Omental fat pad (tissue), 4 donors: Measurements from ENCODE around the gene OR6C1. TPM values are rescaled to one million over a fixed set of nuclear protein-coding genes. Genes with fewer than 3 reads are reported as not detected.
"Not testable (repeated sequence)": the region's sequence is repeated elsewhere in the genome, so short reads cannot be mapped to it uniquely, and the experiment has no call there.

Experiments
- ATAC-seq: fragments of 150-250 bp; one replicate; pipeline ENCODE4 v1.9.1; 2016; ENCODE audit warnings: mild to moderate bottlenecking, moderate library complexity; ENCODE audit not compliant: low FRiP score
- DNase-seq: peaks from one replicate; pipeline ENCODE4 v3.0.0-alpha.2; 2019; ENCODE audit warnings: low spot score
- CTCF ChIP-seq, 3 donors: fragments of 450-650 bp; IDR thresholded peaks; one replicate each; pipeline ENCODE4 v1.5.1; 2016 to 2017; ENCODE audit warnings: antibody characterized with exemption in 3 of 3, mild to moderate bottlenecking in 3 of 3, moderate library complexity in 2 of 3
- total RNA-seq, 4 donors: library from RNA; depleted of rRNA; stranded (reverse); fragments of >200 nt; gene quantifications; one replicate each; pipeline ENCODE4 v1.1.0, GENCODE V29; 2016

The OR6C1 gene
- total RNA-seq, 4 donors from 2014 or later: not detected

- DNase-seq (no peak), ATAC-seq (no peak)
- no peak for TF ChIP-seq CTCF (IDR thresholded peaks at IDR 0.05)
These were observed 21.9 kb downstream of the OR6C1 start for GRCh38 chr12:55336002-55336401.

- ATAC-seq, DNase-seq: not testable (repeated sequence)
These were observed 41.2 kb downstream of the OR6C1 start for GRCh38 chr12:55355338-55355737.

- no peak for DNase-seq
- ATAC-seq: no peak
- no peak for TF ChIP-seq CTCF (IDR thresholded peaks at IDR 0.05)
These were observed 48.5 kb downstream of the OR6C1 start, which contains the start of gene OR6C75 for GRCh38 chr12:55362675-55363074. TSS of gene OR6C75 (plus strand) at chr12:55362975. CDS start at chr12:55365111, 2,136 bp downstream.

- no peak for DNase-seq
- TF ChIP-seq CTCF (IDR thresholded peaks at IDR 0.05): no peak
- ATAC-seq: no peak
These were observed 50.9 kb downstream of the OR6C1 start for GRCh38 chr12:55365086-55365485.

Other genes starting within 250 kb of the OR6C1 start
- gene OR9K2, start 187.9 kb upstream of the OR6C1 start, total RNA-seq: not detected
- not detected for gene OR10A7, start 93.3 kb upstream of the OR6C1 start, total RNA-seq
- gene OR6C74, start 69.7 kb upstream of the OR6C1 start, total RNA-seq: not detected
- gene OR6C6, start 17.8 kb upstream of the OR6C1 start, total RNA-seq: not detected
- not detected for gene OR6C3, start 16.4 kb downstream of the OR6C1 start, total RNA-seq
- gene OR6C75, start 48.6 kb downstream of the OR6C1 start, total RNA-seq: not detected
- gene OR6C65, start 86.2 kb downstream of the OR6C1 start, total RNA-seq: not detected
- not detected for gene OR6C76, start 111.9 kb downstream of the OR6C1 start, total RNA-seq
- not detected for gene OR6C2, start 129.7 kb downstream of the OR6C1 start, total RNA-seq
- not detected for gene OR6C70, start 155.8 kb downstream of the OR6C1 start, total RNA-seq
- not detected for gene OR6C68, start 178.0 kb downstream of the OR6C1 start, total RNA-seq
- gene OR6C4, start 235.3 kb downstream of the OR6C1 start, total RNA-seq: not detected